Fibroblast of skin of left biceps (primary cell): Measurements from ENCODE around the gene VEZT.
"Not testable (repeated sequence)": the region's sequence is repeated elsewhere in the genome, so short reads cannot be mapped to it uniquely, and the experiment has no call there.

Experiments used
- DNase-seq, 2 experiments: peaks; one replicate each; pipeline ENCODE4 v3.0.0-alpha.2; 2013; ENCODE audit warnings: low read depth in 2 of 2

The VEZT gene

DNA sequence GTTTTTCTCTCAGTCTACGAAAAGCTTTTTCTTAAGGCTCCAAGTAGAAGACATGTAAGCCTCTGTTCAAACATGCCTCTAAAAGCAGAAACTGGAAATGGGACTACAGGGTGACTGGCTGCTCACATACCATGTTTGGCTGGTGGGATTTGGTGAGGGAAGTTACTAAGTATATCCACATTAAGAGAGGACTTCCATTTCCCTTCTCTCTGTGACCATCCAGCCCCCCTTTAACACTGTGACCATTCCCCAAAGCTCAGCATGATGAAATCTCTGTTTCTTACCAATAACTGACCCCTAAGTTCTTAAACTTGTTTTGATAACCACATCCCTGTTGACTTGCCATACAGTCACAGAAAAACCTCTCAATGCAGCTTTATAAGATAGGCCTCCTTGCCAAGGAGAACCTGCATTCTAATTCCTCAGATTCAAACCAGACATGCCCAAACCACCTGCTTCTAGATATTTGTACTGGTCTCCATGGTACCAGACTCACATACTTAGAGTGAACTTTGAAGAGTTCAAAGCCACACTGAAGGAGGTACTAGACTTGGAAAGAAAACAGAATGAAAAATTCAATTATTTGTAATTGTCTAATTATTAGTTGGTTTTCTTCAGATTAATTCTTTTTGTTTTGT lies 102.2 kb downstream of the VEZT start:
- DNase-seq: no peak

DNA sequence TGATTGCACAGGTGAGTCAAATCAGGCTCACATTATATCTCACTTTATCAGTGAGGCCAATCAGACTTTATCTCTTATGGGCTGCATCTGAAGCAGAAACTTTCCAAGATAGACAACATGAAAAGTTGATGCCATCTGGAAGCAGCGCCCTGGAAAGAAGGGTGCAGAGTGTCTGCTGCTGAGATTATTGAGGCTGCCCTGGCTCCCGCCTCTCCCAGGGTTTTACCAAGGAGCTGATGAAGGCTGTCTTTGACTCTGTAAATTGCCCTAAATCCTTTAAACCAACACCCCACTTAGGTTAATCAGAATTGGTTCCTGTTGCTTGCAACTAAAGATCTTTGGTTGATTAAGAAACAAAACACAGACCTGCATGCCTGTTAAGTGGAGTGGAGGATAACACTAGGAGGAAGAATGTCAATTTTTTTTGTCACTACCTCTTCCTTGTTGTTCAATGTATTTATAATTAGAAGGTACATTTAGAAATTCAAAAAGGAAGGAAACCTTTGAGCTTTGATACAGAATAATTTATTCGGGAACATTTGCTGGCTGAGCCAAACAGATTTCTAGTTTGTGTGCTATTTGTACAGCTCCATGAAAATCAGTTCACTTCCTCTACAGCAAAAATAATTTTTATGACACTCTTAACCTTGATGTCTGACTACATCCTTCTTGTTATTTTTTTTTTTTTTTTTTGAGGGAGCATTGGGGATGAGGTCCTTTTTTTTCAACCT lies 104.1 kb downstream of the VEZT start:
- DNase-seq: no peak

DNA sequence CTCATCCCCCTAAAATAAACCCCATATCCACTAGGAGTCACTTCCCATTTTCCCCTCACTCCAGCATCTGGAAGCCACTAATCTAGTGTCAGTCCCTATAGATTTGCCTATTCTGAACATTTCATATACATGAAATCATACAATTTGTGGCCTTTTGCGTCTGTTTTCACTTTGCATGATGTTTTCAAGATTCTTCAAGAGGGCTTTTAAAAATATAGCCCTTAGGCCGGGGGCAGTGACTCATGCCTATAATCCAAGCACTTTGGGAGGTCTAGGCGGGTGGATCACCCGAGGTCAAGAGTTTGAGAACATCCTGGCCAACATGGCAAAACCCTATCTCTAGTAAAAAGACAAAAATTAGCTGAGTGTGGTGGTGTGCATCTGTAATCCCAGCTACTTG lies 104.7 kb downstream of the VEZT start:
- peak; percentile 86 to 87 for DNase-seq

DNA sequence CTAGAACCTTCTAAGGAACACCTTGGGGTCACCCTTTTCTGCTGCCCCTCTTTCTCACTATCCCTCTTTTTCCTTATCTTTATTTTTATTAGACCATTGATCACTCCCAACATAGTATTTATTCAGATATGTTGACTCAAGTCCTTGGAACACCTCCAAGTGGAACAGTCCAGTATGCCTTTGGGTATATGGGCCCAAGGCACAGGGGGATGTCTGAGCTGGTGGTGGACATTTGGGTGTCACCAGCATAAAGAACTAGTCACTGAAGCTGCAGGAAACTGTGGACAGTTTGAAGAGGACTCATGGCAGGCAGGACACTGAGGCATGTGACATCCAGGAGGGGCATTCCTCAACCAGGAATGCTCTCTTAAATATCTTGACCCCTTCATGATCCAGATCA lies 105.6 kb downstream of the VEZT start:
- DNase-seq: no peak

DNA sequence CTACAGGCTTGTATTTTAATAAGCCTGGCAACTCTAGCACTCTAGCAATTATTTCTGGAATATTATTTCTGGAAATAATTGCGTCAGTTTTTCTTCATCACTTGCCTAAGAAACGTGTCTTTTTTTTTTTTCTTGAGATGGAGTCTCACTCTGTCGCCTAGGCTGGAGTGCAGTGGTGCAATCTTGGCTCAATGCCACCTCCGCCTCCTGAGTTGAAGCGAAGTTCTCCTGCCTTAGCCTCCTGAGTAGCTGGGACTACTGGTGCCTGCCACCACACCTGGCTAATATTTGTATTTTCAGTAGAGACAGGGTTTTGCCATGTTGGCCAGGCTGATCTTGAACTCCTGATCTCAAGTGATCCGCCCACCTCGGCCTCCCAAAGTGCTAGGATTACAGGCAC lies 106.6 kb downstream of the VEZT start:
- DNase-seq: not testable (repeated sequence)

DNA sequence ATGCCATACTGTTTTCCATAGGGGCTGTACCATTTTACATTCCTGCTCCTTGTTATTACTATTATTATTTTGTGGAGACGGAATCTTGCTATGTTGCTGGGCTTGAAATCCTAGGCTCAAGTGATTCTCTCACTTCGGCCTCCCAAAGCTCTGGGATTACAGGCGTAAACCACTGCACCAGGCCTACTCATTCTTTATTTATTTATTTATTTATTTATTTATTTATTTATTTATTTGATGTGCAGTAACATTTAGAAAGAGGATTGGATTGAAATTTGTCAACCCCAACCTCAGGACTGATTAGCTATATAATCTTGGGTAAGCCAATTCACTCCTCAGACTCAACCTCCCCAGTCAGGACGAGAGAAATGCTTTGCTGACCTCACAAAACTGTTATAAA lies 107.9 kb downstream of the VEZT start:
- DNase-seq: no peak

DNA sequence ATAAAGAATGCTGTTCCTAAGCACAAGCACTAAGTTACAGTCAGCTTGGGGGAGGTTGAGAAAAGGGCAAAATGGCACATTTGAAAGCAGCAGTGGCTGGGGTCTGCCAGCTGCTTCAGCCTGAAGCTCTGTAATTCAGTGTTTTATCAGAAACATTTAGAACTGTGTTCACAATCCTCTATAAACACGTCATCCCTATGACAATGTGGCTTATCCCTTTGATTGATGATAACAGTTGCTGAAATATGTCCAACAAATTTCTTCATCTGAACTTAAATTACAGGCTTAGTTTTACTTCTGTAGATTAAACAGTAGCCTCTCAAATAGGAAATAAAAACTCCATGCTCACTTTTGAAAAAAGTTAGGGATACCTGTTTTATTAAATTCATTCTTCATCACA lies 108.8 kb downstream of the VEZT start:
- peak; percentile 67 to 72 for DNase-seq

DNA sequence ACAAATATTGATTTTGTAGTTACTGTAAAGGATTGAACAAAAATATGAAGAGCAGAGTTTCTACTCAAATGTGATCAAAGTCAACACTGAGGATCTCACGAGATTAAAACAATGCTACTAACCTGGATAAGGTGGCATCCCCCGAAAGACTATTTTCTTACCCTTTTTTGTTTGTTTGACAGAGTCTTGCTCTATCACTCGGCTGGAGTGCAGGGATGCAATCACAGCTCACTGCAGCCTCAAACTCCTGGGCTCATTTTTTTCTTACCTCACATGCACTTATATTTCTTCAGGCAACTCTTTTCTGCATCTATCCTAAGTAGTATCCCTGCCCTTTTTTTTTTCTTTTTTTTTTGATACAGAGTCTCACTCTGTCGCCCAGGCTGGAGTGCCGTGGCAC lies 109.2 kb downstream of the VEZT start:
- no peak for DNase-seq

DNA sequence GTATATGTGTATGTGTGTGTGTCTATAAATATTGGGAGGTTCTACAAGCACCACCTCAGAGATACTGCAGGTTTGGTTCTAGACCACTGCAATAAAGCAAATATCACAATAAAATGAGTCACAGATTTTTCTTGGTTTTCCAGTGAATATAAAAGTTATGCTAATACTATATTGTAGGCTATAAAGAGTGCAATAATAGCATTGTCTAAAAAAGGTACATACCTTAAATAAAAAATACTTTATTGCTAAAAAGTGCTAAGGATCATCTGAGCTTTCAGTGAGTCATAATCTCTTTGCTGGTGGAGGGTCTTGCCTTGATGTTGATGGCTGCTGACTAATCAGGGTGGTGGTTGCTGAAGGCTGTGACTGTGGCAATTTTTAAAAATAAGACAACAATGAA lies 111.1 kb downstream of the VEZT start:
- no peak for DNase-seq

DNA sequence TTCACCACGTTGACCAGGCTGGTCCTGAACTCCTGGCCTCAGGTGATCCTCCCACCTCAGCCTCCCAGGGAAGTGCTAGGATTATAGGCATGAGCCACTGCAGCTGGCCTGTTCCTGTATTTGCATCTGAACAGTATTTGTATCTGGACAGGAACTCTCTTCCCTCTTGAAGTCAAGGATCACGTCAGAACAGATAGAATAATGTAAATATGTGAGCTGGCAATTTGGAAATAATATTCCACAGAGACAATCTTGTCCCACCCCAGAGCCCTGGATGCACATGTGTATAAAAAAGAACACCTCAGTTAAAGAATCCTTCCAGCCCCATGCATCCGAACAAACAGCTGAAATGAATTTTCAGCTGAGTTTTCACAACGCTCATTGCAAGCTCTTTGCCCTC lies 118.3 kb downstream of the VEZT start:
- no peak for DNase-seq

DNA sequence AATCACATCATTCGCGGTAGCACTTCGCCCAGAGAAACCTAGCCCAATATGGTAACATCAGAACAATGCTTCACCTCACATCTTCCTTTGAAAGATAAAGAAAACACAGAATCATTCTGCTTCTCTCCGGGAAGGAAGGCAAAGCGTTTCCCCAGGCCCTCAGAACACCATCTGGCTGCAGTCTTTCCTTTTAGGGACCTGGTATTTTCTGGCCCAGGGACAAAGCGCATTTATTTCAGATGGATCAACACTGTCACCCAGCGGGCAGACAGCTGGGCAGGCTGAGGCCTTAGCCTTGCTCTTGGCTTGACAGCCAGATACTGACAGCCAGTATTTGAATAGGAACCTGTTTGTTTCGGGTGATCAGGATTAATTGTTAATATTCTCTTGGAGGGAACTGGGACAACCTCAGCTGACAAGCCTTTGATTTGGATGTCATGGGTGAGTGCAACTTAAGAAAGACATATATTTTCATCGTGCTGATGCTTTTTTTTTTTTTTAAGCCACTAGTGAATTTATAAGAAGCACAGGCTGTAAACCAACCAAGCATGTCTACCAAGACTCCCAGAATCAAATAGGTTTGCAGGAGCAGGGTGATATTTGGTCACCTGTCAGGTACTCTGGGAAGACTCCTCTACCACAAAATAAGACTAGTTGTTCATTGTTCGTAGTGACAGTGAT lies 118.9 kb downstream of the VEZT start:
- DNase-seq: peak; percentile 85

DNA sequence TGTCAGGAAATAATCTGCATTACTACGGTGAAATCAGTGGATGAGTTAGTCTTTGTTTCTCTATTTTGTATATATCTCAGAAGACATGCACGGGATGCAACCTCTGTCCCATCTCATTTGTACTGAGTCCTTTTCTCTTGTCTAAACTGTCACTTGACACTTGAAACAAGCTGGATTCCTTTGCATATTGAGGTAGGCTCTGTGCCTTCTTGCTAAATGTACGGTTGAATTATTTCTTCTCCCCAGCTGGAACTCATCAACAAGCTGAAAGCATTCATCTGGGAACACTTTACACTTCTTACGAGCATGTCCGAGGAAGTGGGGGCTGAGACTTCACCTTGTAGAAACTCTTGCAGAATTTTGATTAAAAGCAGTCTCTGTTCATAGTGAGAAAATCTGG lies 119.5 kb downstream of the VEZT start:
- peak; percentile 82 to 86 for DNase-seq

DNA sequence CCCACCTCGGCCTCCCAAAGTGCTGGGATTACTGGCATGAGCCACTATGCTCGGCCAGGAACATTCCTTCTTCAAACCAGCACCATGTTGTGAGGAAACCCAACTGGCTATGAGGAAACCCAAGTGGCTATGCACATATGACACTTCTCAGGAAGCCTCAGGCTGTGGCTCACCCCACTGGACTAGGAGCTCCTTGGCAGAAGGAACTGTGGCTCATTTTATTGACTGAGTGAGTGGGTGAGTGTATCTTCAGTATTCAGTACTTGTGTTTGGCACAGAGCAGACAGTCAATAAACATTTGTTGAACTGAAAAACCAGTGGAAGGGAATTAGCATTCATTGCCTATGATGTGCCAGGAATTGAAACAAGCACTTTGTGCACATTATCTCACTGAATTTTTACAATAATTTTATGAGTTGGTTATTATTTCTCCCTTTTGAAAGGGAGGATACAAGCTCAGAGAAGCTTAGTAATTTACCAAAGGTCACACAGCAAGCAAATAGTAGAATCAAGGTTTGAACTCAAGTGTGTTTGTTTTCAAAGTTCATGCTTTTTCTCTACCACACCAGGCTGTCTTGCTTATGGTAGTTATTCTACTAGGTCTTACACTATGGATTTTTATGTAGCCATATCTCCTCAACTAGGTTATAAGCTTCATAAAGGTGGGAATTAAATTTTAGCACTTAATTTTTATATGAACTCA lies 121.6 kb downstream of the VEZT start:
- DNase-seq: no peak

DNA sequence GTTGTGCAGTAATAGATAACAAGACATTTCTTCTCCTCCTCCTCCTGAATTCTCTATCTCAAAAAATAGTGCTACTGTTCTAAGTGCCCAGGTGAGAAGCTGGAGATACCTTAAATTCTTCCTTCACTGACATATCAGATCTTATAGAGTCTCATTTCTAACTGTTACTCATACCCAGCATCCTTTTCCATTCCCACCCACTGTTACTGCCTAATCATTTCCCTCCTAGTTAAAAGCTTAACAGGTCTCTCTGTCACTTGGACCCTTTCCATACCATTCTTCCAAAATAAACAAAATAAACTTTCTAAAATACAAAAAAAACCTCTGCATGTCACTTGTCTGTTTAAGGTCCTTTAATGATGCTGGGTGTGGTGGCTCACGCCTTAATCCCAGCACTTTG lies 124.4 kb downstream of the VEZT start:
- no peak for DNase-seq

DNA sequence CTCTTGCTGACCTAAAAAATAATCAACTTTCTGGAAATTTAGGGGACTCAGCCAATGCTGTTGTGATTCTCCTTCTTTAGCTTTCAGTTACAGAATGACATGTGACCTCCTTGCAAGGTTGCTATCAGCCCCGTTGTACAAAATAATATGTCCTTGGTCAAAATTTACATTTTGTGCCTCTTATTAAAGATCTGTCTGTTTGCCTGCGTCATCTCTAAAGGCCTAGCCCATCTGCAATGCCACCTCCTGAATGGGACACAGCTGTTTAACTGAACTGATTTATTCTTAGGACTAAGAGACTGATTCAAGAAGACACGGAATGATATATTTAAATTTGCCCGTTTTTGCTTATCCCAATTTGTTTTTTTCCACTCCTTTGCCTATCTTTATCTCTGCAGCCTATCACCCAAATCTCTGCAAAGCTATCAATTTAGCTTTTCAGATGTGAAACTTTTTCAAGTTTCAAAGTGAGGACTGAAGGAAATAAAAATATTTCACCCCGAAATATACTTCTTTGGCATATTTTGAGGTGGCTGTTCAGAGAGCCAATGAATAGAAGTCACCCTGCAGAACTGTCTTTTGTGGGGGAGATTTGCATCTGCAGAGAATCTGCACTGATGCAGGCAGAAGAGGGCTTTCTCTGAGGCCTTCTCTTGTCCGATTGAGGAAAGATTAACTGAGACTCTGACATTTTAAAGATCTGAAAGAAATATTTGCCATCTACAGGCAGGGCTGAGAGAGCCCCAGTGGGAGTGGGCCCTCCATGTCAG lies 126.0 kb downstream of the VEZT start:
- no peak for DNase-seq

DNA sequence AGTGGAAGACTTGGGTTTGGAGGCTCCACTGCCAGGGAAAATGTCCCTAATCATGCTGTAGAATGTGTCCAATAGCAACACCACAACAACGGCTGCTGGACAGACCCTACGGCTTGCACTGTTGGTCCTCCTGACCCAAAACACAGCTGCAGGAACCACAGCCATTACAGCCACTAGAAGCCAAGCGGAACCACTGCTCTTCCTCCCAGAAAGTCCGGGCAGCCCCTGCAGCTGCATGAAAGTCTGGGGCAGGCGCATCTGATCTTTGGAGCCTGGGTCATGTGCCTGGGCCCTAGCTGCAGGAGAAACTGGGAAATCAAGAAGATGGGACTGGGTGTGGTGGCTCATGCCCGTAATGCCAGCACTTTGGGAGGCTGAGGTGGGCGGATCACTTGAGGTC lies 131.7 kb downstream of the VEZT start:
- DNase-seq: no peak

DNA sequence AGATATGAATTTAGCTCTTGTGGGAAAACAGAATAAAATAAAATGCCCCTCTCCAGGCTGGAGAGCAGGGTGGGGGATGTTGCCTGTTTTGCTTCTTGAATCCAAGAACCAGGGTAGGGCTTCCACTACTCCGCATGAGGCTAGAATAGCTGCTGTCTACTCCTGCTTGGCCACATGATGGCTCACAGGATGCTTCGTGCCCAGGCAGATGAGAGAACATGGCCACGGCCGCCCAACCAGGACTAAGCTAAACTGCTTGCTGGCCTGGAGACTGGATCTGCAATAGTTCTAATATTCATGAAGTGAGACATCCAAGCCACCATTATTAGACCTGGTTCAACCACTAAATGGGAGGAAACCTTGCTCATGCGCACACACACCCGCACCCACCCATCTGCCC lies 134.1 kb downstream of the VEZT start:
- no peak for DNase-seq
